Epithelial cell of prostate (primary cell): ENCODE data around the gene RAI1.
A peak's percentile ranks its signal among the peaks of the same experiment; 100 is the strongest.

Experiments used
- DNase-seq: peaks from one replicate; pipeline ENCODE4 v3.0.0-alpha.2; 2011; ENCODE audit warnings: low read depth, low spot score
- H3K27ac ChIP-seq: fragments of 450-650 bp; 2 replicates; pipeline ENCODE4 v1.5.1; 2017; ENCODE audit warnings: mild to moderate bottlenecking

Gene RAI1

DNA sequence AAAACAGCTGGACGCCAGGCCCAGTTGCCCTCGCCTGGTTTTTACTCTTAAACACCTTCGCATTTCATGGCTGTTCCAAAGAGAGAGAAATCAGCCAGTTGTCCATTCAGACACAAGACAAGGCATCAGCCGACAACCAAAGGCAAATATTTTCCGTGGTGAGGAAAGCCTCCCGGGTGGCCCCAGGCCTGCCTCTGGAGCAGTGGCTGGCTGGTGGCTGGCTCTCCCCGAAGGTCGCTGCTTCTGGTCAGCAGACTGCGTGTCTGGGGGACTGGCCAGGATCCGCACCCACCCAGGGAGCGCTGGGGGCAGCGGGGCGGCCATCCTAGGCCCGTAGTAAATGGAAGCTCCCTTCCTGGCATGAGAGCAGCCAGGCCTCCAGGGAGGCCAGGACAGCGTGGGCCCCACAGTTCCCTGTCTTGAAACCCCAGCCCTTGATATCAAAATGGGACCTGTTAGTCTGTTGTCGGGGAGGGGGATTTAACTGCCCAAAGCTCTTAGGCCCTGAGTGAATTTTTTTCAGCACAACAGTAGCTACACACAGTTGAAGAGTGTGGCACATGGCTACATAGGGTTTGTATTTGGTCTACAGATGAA, 97.9 kb downstream of the RAI1 start:
- H3K27ac ChIP-seq: no peak overlapping the region
- no peak for DNase-seq

- no peak for DNase-seq
- peak overlapping the region; percentile 28 for H3K27ac ChIP-seq
Observed at GRCh38 chr17:17780922-17781590, 99.8 kb downstream of the RAI1 start.

GRCh38 chr17:17781591-17782496, 100.6 kb downstream of the RAI1 start:
- DNase-seq: no peak

GRCh38 chr17:17782523-17783115, 101.4 kb downstream of the RAI1 start:
- no peak overlapping the region for H3K27ac ChIP-seq
- no peak for DNase-seq

More at GRCh38 chr17:17781591-17782496, 100.6 kb downstream of the RAI1 start:
- H3K27ac ChIP-seq: peak overlapping the region; percentile 28

GRCh38 chr17:17783116-17783824, 102.0 kb downstream of the RAI1 start:
- H3K27ac ChIP-seq: no peak overlapping the region
- DNase-seq: no peak

GRCh38 chr17:17783825-17784656, 102.8 kb downstream of the RAI1 start:
- DNase-seq: no peak
- H3K27ac ChIP-seq: no peak overlapping the region

DNA sequence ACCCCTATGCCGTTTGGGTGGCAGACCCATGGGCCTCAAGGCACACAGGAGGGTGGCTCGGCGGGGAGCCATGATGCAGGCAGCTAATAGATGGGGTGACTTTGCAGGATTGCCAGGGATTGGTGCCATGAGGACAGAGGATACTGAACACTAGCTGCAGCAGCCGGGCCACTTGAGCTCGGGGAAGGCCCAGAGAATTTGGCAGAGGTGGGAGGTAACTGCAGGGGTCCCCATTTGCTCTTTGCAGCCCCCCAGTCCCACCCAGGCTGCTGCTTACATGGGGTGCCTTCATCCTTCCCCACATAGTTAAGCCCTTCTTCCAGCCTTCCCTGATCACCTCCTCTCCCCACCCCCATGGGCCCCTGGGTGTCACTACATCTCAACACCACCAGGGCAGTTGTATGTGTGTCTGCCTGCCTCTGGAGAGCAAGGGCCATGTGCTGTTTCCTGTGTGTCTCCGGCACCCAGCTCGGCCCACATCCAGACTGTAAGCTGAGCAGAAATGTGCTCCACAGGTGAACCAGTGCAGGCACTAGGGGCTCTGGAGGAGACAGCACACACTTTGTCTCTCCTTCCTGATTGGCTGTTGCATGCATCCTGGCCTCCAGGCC, 103.5 kb downstream of the RAI1 start:
- DNase-seq: no peak
- no peak overlapping the region for H3K27ac ChIP-seq

- no peak for DNase-seq
Observed at GRCh38 chr17:17785407-17785806, 104.1 kb downstream of the RAI1 start.

GRCh38 chr17:17786998-17787397, 105.7 kb downstream of the RAI1 start:
- H3K27ac ChIP-seq: no peak overlapping the region
- no peak for DNase-seq

More at GRCh38 chr17:17785407-17785806, 104.1 kb downstream of the RAI1 start:
- no peak overlapping the region for H3K27ac ChIP-seq

DNA sequence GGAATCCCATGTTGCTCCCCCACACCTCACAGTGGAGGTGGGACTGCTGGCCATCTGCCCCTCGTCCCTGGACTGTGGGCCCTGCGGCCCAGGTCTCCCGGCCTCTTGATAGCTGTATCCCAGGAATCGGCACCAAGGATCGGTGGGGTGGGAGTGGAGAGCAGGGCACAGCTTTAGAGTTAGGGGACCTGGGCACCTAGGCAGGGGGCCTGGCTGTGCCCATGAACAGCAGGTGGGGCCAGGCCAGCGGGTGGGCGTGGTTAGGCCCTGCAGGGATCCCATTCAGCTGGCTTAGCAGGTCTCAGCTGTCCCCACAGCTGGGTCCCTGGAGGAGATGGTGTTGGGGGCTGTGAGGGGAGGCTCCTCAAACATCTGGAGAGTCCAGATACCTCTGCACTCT, 106.3 kb downstream of the RAI1 start:
- DNase-seq: no peak
- no peak overlapping the region for H3K27ac ChIP-seq

DNA sequence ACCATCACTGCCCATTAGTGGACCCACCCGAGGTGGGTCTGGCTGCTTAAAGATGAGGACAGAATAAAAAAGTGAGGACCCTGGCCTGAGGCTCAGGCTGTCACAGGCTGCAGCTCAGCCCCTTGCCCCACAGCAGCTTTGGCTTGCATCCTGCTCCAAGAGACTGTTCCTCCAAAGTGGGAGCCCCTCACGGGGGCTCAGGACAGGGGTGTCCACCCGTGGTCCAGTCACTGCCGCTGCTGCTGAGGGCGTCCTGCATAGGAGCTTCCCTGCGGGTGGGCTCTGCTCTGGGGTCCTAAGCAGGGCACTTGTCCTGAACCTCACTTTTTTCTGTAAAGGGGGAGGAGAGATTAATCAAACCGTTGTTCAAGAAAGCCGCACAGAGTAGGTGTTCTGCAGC, 107.7 kb downstream of the RAI1 start:
- no peak for DNase-seq
- H3K27ac ChIP-seq: no peak overlapping the region

GRCh38 chr17:17789410-17789809, 108.2 kb downstream of the RAI1 start:
- DNase-seq: no peak
- no peak overlapping the region for H3K27ac ChIP-seq

DNA sequence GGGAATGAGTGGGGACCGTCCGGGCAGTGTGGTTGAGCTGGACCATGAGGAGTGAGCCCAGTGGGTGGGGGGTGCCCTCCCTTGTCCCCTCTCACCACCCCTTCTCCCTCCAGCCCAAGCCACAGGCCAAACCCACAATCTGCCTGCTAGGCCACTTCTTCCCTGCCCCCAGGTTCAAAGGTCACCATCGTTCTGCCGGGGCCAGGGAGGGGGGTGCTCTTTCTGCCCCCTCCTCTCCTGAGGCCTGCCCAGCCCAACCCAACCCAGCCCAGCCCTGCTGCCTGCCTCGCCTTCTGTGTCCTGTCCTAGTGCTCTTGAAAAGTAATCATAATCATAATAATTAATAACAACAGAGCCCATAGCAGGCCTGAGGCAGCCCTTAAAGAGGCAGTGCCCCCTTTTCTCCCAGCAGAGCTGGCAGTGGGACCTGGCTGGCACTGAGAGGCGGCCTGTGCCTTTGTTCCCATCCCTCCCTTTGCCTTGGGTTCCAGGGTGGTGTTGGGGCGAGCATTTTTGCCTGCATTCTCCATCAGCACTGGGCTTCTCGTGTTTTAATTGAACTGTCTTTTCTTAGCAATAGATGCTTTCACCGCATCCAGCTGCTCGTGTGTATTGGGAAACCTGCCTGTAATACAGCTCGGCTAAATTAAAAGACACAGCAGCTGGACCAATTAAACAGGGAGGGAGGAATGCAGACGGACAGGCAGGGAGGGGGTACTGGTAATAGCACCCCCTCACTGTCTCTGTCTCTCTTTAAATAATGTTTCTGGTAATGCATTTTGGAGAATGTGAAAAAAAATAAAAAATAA, 108.8 kb downstream of the RAI1 start:
- H3K27ac ChIP-seq: no peak overlapping the region
- DNase-seq: no peak

GRCh38 chr17:17790637-17791464, 109.6 kb downstream of the RAI1 start:
- no peak overlapping the region for H3K27ac ChIP-seq
- no peak for DNase-seq

DNA sequence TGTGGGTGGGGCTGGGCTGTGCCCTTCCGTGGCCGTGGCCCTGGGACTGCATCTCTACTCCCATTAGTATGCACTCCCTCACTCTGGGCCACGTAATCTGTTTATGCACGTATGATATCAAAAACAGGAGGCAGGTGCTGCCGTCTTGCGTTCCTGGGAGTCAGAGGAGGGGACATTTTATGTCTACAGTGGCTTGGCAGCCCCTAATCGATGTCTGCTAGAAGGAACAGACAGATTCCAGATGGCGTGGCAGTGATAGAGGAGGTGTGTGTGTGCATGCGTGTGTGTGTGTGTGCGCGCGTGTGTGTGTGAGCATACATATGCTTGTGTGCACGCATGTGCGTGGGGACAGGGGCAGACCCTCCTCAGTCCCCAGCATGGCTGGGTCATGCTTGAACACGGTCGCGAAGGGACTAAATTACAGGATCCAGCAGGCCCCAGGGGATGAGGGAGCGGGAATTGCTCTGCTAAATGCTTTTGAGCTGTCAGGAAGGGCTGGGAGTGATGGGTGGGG, 110.8 kb downstream of the RAI1 start:
- DNase-seq: no peak
- H3K27ac ChIP-seq: no peak overlapping the region

- no peak for DNase-seq
- no peak overlapping the region for H3K27ac ChIP-seq
Observed at GRCh38 chr17:17792551-17793377, 111.5 kb downstream of the RAI1 start.
